WTC11 (cell line): ENCODE results near the gene AP1S2. TPM values are rescaled to one million over a fixed set of nuclear protein-coding genes. Genes with fewer than 3 reads are reported as not detected.

Experiments
- ATAC-seq: fragments of 200-7000 bp; cut with Tn5 transposase; 2 replicates; pipeline ENCODE4 v1.10.0; 2021; ENCODE audit warnings: mild to moderate bottlenecking, moderate library complexity
- CTCF ChIA-PET: fragments of 300-600 bp; sonication (Branson Sonifier 250); formaldehyde crosslinking; loops from one replicate; lab custom pipeline; 2021; ENCODE audit warnings: antibody characterized with exemption; lab: Charles Lee
- POLR2A ChIA-PET: fragments of 350-600 bp; sonication (Branson Sonifier 250); formaldehyde crosslinking; loops from one replicate; lab custom pipeline; 2021; ENCODE audit warnings: antibody characterized with exemption; lab: Charles Lee
- DNase-seq: peaks from one replicate; pipeline ENCODE4 v3.0.0; 2021; ENCODE audit warnings: low spot score
- H3K27ac Mint-ChIP-seq: 2 replicates; pipeline ENCODE4 v1.8.0; 2021; ENCODE audit warnings: mixed read lengths
- H3K27me3 Mint-ChIP-seq: 2 replicates; pipeline ENCODE4 v1.8.0; 2021; ENCODE audit warnings: low read depth, mild to moderate bottlenecking, moderate library complexity, mixed read lengths
- H3K36me3 Mint-ChIP-seq: 2 replicates; pipeline ENCODE4 v1.8.0; 2021; ENCODE audit warnings: mixed read lengths
- H3K4me1 Mint-ChIP-seq: 2 replicates; pipeline ENCODE4 v1.8.0; 2022; ENCODE audit warnings: mixed read lengths
- H3K4me3 Mint-ChIP-seq: 2 replicates; pipeline ENCODE4 v1.8.0; 2021; ENCODE audit warnings: mild to moderate bottlenecking, moderate library complexity, mixed read lengths
- H3K9me3 Mint-ChIP-seq: 2 replicates; pipeline ENCODE4 v1.8.0; 2021; ENCODE audit warnings: mixed read lengths
- ARID4B ChIP-seq: sonication (generic); formaldehyde crosslinking; IDR thresholded peaks from 2 replicates; pipeline ENCODE4 v1.8.0; 2023; ENCODE audit warnings: missing genetic modification reagents, mild to moderate bottlenecking, borderline replicate concordance
- ATF2 ChIP-seq: sonication (generic); formaldehyde crosslinking; IDR thresholded peaks from 2 replicates; pipeline ENCODE4 v1.8.1; 2022; ENCODE audit warnings: low read depth, missing genetic modification reagents, borderline replicate concordance
- CDX4 ChIP-seq: fragments of 250-450 bp; sonication (Bioruptor Pico); IDR thresholded peaks from 2 replicates; pipeline ENCODE4 v1.9.0; 2021; ENCODE audit warnings: moderate library complexity, mild to moderate bottlenecking, inconsistent platforms, borderline replicate concordance
- NR3C1 ChIP-seq: sonication (generic); formaldehyde crosslinking; conservative IDR thresholded peaks from 2 replicates; pipeline ENCODE4 v1.8.1; 2023; ENCODE audit warnings: low read depth, mild to moderate bottlenecking, missing genetic modification reagents
- USF2 ChIP-seq: sonication (generic); formaldehyde crosslinking; IDR thresholded peaks from 2 replicates; pipeline ENCODE4 v1.8.1; 2023; ENCODE audit warnings: mild to moderate bottlenecking, missing genetic modification reagents, moderate library complexity
- ZBTB21 ChIP-seq: sonication (generic); formaldehyde crosslinking; IDR thresholded peaks from 2 replicates; pipeline ENCODE4 v1.8.1; 2023; ENCODE audit warnings: mild to moderate bottlenecking, missing genetic modification reagents, borderline replicate concordance
- ZNF263 ChIP-seq: sonication (generic); formaldehyde crosslinking; IDR thresholded peaks from 2 replicates; pipeline ENCODE4 v1.8.1; 2022; ENCODE audit warnings: low read depth, mild to moderate bottlenecking, moderate library complexity, missing genetic modification reagents
- ZNF423 ChIP-seq: fragments of 250-450 bp; sonication (Bioruptor Pico); IDR thresholded peaks from 2 replicates; pipeline ENCODE4 v2.1.2; 2022; ENCODE audit warnings: mild to moderate bottlenecking, moderate library complexity
- ZNF425 ChIP-seq: fragments of 250-450 bp; sonication (Bioruptor Pico); conservative IDR thresholded peaks from 2 replicates; pipeline ENCODE4 v1.9.0; 2021; ENCODE audit warnings: mild to moderate bottlenecking
- total RNA-seq: library from RNA; stranded (reverse); gene quantifications from 3 replicates; pipeline ENCODE4 v1.2.3, GENCODE V29; 2021

Gene AP1S2
- total RNA-seq, 1 experiment from 2014 or later: 164 TPM

- TF ChIP-seq USF2 (CRISPR knock-in tag) (no peak), CDX4 (no peak)
Measured at GRCh38 chrX:15856636-15857035, 2.0 kb upstream of the AP1S2 start (continued).

GRCh38 chrX:15856222-15856587 lies 1.6 kb upstream of the AP1S2 start:
- H3K27ac Mint-ChIP-seq: no peak overlapping the region; the same call in 1 of the 2 replicates
- H3K4me1 Mint-ChIP-seq: peaks cover 29% of the 10 kb centered on the region
- H3K36me3 Mint-ChIP-seq: peaks cover 19% of the 10 kb centered on the region
- H3K27me3 Mint-ChIP-seq: no peaks in the 10 kb centered on the region
- POLR2A ChIA-PET: no interaction called here
- CTCF ChIA-PET: interaction anchor here (0.6 kb wide), 2 partner anchors 123 to 615 kb away, joined by 3 to 6 read pairs; no protein-coding TSS in a partner anchor
- ATAC-seq (no peak), DNase-seq (no peak)
- H3K4me3 Mint-ChIP-seq: peak overlapping the region; percentile 86
- TF ChIP-seq ZNF425 (no peak), ARID4B (CRISPR knock-in tag) (no peak), ZNF423 (CRISPR knock-in tag) (no peak), ZBTB21 (no peak), NR3C1 (CRISPR knock-in tag) (no peak), CDX4 (no peak)
- no peaks in the 10 kb centered on the region for H3K9me3 Mint-ChIP-seq

GRCh38 chrX:15855568-15856221 lies 1.1 kb upstream of the AP1S2 start:
- H3K4me3 Mint-ChIP-seq: peak overlapping the region; percentile 86
- H3K36me3 Mint-ChIP-seq: peaks cover 24% of the 10 kb centered on the region
- DNase-seq (no peak), ATAC-seq (no peak)
- TF ChIP-seq ATF2 (CRISPR knock-in tag) (no peak), ZNF263 (CRISPR knock-in tag) (no peak)
- H3K4me1 Mint-ChIP-seq: peaks cover 33% of the 10 kb centered on the region
- CTCF ChIA-PET: interaction anchor here (0.6 to 1.4 kb wide), 3 partner anchors 75 to 615 kb away, joined by 3 to 6 read pairs (median 6); no protein-coding TSS in a partner anchor
- no peaks in the 10 kb centered on the region for H3K9me3 Mint-ChIP-seq
- POLR2A ChIA-PET: interaction anchor here (0.9 to 1.4 kb wide), 2 partner anchors 20 to 75 kb away, joined by 3 to 4 read pairs; no protein-coding TSS in a partner anchor
- no peaks in the 10 kb centered on the region for H3K27me3 Mint-ChIP-seq
- H3K27ac Mint-ChIP-seq: peak overlapping the region; percentile 96
